ENCODE measurements around the gene SLC38A11. TPM values are rescaled to one million over a fixed set of nuclear protein-coding genes. Genes with fewer than 3 reads are reported as not detected.

SLC38A11 gene
- polyA plus RNA-seq, 1 donor (not counting 4 experiments of a cell fraction or from before 2014, with no cell fraction given), result not detected

DNA sequence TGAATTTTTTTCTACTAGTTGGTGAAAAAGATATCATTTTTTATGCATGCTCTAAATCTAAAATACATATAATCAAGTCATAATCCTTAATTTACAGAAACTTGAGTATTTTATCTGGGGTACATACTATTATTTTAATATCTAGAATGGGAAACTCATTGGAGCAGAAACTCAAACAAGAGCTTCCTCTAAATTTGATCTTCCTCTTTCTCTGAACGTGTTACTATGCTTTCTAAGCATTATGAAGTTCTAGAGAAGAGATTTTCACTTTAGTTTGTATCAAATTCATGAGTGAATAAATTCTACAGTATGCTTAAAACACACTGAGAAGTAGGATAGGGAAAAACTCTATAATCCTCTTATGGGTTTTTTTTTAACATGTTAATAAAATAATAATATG lies 20.6 kb upstream of the SLC38A11 start:
- no peaks in the 10 kb centered on the region for H3K9me1 ChIP-seq (ENCODE audit: control insufficient read depth, extremely low read depth, insufficient read depth, low read length)
- H3K9ac ChIP-seq (ENCODE audit: control insufficient read depth, extremely low read depth, insufficient read depth, low read length), result no peak overlapping the region
- FAIRE-seq, result no peak
- no peaks in the 10 kb centered on the region for H3K36me3 ChIP-seq (ENCODE audit: control insufficient read depth in 2 of 2, extremely low read depth in 1 of 2, insufficient read depth in 2 of 2, low read length in 2 of 2)
- peaks cover 14% of the 10 kb centered on the region for H3K4me1 ChIP-seq (ENCODE audit: control insufficient read depth, extremely low read depth, insufficient read depth, low read length)
- H3K9me3 ChIP-seq (ENCODE audit: control insufficient read depth, low read depth, low read length), result no peaks in the 10 kb centered on the region
- no peak overlapping the region for H3K27ac ChIP-seq (ENCODE audit: control insufficient read depth, insufficient read depth, low read length)
- H3K4me3 ChIP-seq (ENCODE audit: control insufficient read depth in 2 of 3, extremely low read depth in 1 of 3, insufficient read depth in 2 of 3, low read depth in 1 of 3, low read length in 3 of 3), result no peak overlapping the region
- H3K4me2 ChIP-seq (ENCODE audit: control insufficient read depth, extremely low read depth, insufficient read depth, low read depth, low read length), result no peak overlapping the region
- no peaks in the 10 kb centered on the region for H3K79me2 ChIP-seq (ENCODE audit: control insufficient read depth, insufficient read depth, low read length)
- DNase-seq (ENCODE audit: low read depth, low spot score), result no peak
- no peak overlapping the region for H2AFZ ChIP-seq (ENCODE audit: control insufficient read depth, low read length)
- dilution Hi-C loops (cut with MboI; ENCODE audit: extremely low pct_ligation_motif_present, low sequenced_read_pairs), result no loop called here
- H4K20me1 ChIP-seq (ENCODE audit: control insufficient read depth, extremely low read depth, insufficient read depth, low read length), result no peaks in the 10 kb centered on the region
- no peaks in the 10 kb centered on the region for H3K27me3 ChIP-seq (ENCODE audit: control insufficient read depth, extremely low read depth, insufficient read depth, low read length)
- TF ChIP-seq, protein P1, sequence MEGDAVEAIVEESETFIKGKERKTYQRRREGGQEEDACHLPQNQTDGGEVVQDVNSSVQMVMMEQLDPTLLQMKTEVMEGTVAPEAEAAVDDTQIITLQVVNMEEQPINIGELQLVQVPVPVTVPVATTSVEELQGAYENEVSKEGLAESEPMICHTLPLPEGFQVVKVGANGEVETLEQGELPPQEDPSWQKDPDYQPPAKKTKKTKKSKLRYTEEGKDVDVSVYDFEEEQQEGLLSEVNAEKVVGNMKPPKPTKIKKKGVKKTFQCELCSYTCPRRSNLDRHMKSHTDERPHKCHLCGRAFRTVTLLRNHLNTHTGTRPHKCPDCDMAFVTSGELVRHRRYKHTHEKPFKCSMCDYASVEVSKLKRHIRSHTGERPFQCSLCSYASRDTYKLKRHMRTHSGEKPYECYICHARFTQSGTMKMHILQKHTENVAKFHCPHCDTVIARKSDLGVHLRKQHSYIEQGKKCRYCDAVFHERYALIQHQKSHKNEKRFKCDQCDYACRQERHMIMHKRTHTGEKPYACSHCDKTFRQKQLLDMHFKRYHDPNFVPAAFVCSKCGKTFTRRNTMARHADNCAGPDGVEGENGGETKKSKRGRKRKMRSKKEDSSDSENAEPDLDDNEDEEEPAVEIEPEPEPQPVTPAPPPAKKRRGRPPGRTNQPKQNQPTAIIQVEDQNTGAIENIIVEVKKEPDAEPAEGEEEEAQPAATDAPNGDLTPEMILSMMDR (optimal IDR thresholded peaks at IDR 0.05 in 1 of 3, IDR thresholded peaks at IDR 0.05 in 1 of 3, conservative IDR thresholded peaks at IDR 0.05 in 1 of 3; ENCODE audit: extremely low read depth in 1 of 3, insufficient read depth in 2 of 3, low read length in 3 of 3), result no peak
- no peak for TF ChIP-seq EZH2 (IDR thresholded peaks at IDR 0.05; ENCODE audit: low read length)

DNA sequence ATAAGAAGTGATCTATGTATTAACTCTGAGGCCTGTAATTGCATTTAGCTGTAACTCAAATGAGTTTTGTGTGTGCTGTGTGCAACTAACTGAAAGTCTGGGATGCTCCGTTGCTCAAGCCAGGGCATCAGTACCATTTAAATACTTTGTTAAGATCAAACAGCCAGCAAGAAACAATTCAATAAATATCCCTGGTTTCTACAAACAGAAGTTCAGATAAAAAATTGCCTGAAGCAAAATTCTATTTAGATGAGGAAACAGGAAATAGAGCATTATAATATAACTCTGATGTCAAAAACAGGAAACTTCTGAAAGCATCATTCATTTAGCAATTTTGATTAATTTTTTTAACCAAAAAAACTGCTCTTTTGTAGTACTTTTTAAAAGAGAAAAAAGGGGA lies 18.9 kb upstream of the SLC38A11 start:
- peaks cover 5% of the 10 kb centered on the region for H3K4me1 ChIP-seq (ENCODE audit: control insufficient read depth, extremely low read depth, insufficient read depth, low read length)
- no peak overlapping the region for H2AFZ ChIP-seq (ENCODE audit: control insufficient read depth, low read length)
- H3K4me3 ChIP-seq (ENCODE audit: control insufficient read depth in 2 of 3, extremely low read depth in 1 of 3, insufficient read depth in 2 of 3, low read depth in 1 of 3, low read length in 3 of 3), result no peak overlapping the region
- FAIRE-seq, result peak; percentile 65
- H4K20me1 ChIP-seq (ENCODE audit: control insufficient read depth, extremely low read depth, insufficient read depth, low read length), result no peaks in the 10 kb centered on the region
- no peaks in the 10 kb centered on the region for H3K9me3 ChIP-seq (ENCODE audit: control insufficient read depth, low read depth, low read length)
- dilution Hi-C loops (cut with MboI; ENCODE audit: extremely low pct_ligation_motif_present, low sequenced_read_pairs), result no loop called here
- no peak for TF ChIP-seq EZH2 (IDR thresholded peaks at IDR 0.05; ENCODE audit: low read length)
- TF ChIP-seq, protein P1 (optimal IDR thresholded peaks at IDR 0.05 in 1 of 3, IDR thresholded peaks at IDR 0.05 in 1 of 3, conservative IDR thresholded peaks at IDR 0.05 in 1 of 3; ENCODE audit: extremely low read depth in 1 of 3, insufficient read depth in 2 of 3, low read length in 3 of 3), result no peak
- no peak overlapping the region for H3K4me2 ChIP-seq (ENCODE audit: control insufficient read depth, extremely low read depth, insufficient read depth, low read depth, low read length)
- no peak for DNase-seq (ENCODE audit: low read depth, low spot score)
- H3K27me3 ChIP-seq (ENCODE audit: control insufficient read depth, extremely low read depth, insufficient read depth, low read length), result no peaks in the 10 kb centered on the region
- H3K79me2 ChIP-seq (ENCODE audit: control insufficient read depth, insufficient read depth, low read length), result no peaks in the 10 kb centered on the region
- no peaks in the 10 kb centered on the region for H3K36me3 ChIP-seq (ENCODE audit: control insufficient read depth in 2 of 2, extremely low read depth in 1 of 2, insufficient read depth in 2 of 2, low read length in 2 of 2)
- no peaks in the 10 kb centered on the region for H3K9me1 ChIP-seq (ENCODE audit: control insufficient read depth, extremely low read depth, insufficient read depth, low read length)
- H3K27ac ChIP-seq (ENCODE audit: control insufficient read depth, insufficient read depth, low read length), result no peak overlapping the region
- H3K9ac ChIP-seq (ENCODE audit: control insufficient read depth, extremely low read depth, insufficient read depth, low read length), result no peak overlapping the region

Measured in keratinocyte (primary cell).